HCEC 1CT (cell line): Measurements from ENCODE around the gene PRKD1.

Experiments used
- DNase-seq: peaks from one replicate; pipeline ENCODE4 v3.0.0-alpha.2; 2017

The PRKD1 gene

GRCh38 chr14:29584992-29585391 is 342.7 kb downstream of the PRKD1 start:
- DNase-seq, result peak; percentile 84

- DNase-seq, result no peak
These were observed 346.9 kb downstream of the PRKD1 start for GRCh38 chr14:29580763-29581162.

DNA sequence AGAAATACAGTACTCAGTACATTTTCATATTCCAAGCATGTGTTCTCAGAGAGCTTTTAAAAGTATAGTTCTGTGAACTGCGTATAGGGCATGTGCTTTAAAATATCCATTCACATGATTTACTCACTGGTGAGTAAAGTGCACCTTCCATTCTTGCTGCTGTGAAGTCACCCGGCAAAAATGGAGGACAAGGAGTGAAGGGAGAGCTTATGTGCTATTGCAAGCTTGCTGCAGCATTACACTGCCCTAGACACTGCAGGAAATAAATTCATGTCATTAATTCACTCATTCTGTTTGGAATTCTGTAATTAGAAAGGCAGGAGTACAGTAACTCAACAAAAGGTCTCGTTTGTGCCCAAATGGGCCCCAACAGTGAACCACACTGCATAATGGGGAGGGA is 347.8 kb downstream of the PRKD1 start:
- no peak for DNase-seq

DNA sequence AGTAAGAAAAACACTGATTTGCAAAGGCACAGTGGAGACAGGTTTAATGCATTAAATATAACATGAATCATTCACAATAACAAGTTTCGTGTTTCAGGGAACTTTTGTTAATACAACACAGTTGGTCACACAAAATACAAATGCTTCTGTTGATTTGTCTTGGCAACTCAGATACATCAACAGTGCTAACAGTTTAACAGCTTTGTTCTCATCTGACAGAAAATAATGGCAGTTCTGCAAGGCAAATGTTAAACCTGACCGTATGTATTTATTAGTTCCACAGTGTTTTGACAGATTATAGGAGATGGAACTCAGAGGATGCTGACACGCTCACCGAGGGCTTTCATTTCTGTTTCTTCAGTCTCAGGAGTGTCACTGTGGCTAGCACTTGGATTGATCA is 350.7 kb downstream of the PRKD1 start:
- no peak for DNase-seq

DNA sequence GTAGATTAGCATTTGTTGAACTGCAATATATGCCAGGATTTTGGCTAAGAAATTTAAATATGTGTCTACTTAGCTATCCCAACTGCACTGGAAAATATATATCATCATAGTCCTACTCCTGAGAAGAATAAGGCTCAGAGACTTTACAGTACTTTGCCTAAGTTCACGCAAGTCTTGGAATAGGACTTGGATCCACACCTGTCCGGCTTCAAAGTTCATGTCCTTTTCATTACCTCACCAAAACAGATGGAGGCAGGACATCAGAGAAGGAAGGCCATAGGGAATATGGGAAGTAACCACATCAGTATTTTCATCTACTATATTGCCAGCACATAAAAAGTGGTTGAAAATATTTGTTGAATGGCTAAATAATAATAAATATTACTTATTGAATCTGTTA is 358.5 kb downstream of the PRKD1 start:
- no peak for DNase-seq

GRCh38 chr14:29566194-29566593 is 361.5 kb downstream of the PRKD1 start:
- DNase-seq, result no peak

- peak; percentile 84 for DNase-seq
These were observed 369.1 kb downstream of the PRKD1 start for GRCh38 chr14:29558516-29558915.

DNA sequence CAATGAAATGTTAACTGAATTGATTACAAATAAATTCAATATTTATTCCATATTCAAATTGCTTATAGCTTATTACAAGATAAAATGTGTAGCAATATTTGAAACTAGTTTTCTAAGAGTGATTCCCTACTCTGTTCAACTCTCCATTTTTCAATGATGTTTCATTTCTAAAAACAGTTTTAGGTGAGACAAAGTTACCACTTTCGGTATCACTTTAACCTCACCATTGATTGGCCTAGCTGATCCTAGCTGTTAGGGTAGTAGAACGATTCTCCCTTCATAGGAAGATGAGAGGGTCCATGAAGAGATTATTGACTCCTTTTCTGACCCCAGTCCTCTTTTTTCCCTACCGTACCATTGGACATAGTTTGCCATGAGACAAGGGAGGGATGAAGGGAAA is 373.3 kb downstream of the PRKD1 start:
- DNase-seq, result no peak

GRCh38 chr14:29553427-29553826 is 374.2 kb downstream of the PRKD1 start:
- DNase-seq, result no peak

DNA sequence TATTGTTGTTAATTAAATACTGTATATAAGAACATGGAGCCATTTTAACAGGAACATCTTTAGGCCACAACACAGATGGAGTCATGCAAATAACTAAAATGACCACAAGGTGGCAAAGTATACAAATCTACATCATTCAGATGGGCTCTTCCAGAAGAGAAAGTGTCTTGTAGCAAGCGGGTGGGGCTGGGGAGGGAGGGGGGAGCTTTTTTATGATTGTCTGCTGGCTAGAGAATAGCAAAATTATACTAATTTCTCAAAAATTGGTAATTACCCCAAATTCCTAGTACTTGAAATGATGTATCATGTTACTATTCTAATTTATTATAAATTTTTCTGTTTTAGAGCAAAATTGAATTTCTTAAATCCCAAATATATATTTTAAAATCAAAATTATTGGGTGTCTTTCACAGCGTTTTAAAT is 378.7 kb downstream of the PRKD1 start:
- peak; percentile 75 for DNase-seq

DNA sequence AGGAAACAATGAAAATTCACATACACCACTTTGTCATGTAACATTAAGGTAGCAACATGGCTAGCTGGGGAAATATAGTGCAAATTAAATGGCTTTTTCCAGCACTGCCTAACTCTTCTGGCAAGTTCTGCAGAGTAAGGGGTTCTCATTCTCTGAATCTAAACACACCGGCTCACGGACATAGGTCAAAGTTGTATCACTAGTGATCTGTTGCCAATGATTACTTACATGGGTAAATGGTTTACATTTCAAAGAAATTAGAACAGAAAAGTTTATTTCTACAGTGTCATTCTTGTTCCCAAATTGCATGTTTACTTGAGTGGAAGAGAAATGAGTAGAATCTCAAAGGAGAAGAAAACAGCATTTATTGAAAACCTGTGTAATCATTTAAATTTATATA is 381.9 kb downstream of the PRKD1 start:
- no peak for DNase-seq

DNA sequence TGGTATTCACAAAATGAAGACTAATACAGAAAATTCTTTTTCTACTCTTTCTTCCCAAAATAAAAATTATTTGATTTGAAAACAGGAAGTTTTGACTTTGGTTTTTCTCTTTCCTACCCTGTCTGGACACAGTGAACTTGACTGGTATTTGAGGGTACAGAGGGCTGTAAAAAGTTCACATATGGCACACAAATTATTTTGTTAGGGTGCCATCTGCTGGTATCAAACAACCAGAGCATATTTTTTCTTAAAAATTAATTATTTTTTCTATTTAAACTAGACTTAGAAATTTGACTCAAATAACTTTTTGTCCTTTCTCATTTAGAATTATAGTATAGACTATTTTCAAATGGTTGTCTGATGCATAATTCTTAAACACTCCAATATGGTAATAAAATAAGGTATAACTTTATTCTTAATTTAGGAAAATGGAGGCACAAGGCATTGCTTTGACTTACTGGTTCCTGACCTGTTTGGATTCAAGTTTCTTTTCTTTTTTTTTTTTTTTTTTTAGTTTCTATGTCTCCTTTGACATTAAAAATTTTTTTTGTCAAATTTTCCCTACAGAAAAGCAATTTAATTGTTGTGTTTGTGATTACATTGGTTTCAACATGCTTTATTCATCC is 390.6 kb downstream of the PRKD1 start:
- DNase-seq, result peak; percentile 49

- DNase-seq, result no peak
These were observed 398.2 kb downstream of the PRKD1 start for GRCh38 chr14:29529418-29529817.

DNA sequence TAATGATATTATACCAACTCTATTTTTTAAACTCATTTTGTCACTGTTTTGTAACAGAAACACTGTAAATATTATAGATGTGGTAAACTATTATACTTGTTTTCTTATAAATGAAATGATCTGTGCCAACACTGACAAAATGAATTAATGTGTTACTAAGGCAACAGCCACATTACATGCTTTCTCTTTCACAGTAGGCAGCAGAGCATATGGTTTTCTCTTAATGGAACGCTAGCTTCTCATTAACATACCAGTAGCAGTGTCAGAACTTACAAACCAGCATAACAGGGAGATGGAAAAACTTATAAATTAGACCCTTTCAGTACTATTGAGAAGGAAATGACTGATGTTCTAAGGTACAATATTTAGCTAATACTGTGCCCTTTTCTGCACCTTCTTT is 398.8 kb downstream of the PRKD1 start:
- DNase-seq, result no peak

- DNase-seq, result no peak
These were observed 400.4 kb downstream of the PRKD1 start for GRCh38 chr14:29527286-29527685.
